Progenitor cell of endocrine pancreas (in vitro differentiated cells): Measurements from ENCODE around the gene FANK1. TPM values are rescaled to one million over a fixed set of nuclear protein-coding genes. Genes with fewer than 3 reads are reported as not detected.
"Not testable (repeated sequence)": the region's sequence is repeated elsewhere in the genome, so short reads cannot be mapped to it uniquely, and the experiment has no call there.

ENCODE experiments used
- DNase-seq: peaks from one replicate; pipeline ENCODE4 v3.0.0; 2021; ENCODE audit warnings: low spot score; ENCODE audit not compliant: unreplicated experiment
- H3K27ac Mint-ChIP-seq: 2 replicates; pipeline ENCODE4 v1.8.0; 2021; ENCODE audit warnings: mild to moderate bottlenecking, moderate library complexity, mixed read lengths
- H3K27me3 Mint-ChIP-seq: 2 replicates; pipeline ENCODE4 v1.8.0; 2021; ENCODE audit warnings: mixed read lengths
- H3K36me3 Mint-ChIP-seq: 2 replicates; pipeline ENCODE4 v1.8.0; 2022; ENCODE audit warnings: mixed read lengths; ENCODE audit not compliant: insufficient read depth
- H3K4me1 Mint-ChIP-seq: 2 replicates; pipeline ENCODE4 v1.8.0; 2021; ENCODE audit warnings: low read depth, mixed read lengths
- H3K4me3 Mint-ChIP-seq: 2 replicates; pipeline ENCODE4 v1.8.0; 2021; ENCODE audit warnings: low read depth, mild to moderate bottlenecking, moderate library complexity, mixed read lengths
- H3K9me3 Mint-ChIP-seq: 2 replicates; pipeline ENCODE4 v1.8.0; 2021; ENCODE audit warnings: low read depth, mixed read lengths
- total RNA-seq: library from RNA; stranded (reverse); gene quantifications from 2 replicates; pipeline ENCODE4 v1.2.1, GENCODE V29; 2021
- TF ChIP-seq, protein P1 (sequence below): fragments of 200-600 bp; sonication (generic); IDR thresholded peaks from one replicate; pipeline ENCODE4 v1.5.0; 2021; ENCODE audit warnings: antibody characterized with exemption, mild to moderate bottlenecking; ENCODE audit not compliant: unreplicated experiment

The FANK1 gene
- total RNA-seq, 1 donor from 2014 or later: 3.2 TPM

DNA sequence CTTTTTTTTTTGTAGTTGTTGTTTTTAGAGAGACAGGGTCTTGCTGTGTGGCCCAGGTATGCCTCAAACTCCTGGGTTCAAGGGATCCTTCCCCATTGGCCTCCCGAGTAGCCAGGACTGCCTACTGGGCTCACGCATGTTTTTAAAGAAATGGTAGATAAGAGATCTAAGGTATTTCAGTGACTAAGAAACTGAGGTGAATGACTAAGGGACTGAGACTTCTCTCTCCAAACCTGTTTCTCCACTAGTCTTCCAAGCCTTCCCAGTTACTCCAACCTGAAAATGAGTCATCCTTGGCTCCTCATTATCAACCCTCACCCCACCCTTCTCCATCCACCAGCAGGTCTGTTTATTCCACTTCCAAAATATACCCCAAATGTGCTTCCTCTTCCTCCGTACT is 4.6 kb downstream of the FANK1 start:
- DNase-seq, H3K4me1 Mint-ChIP-seq, H3K36me3 Mint-ChIP-seq, H3K9me3 Mint-ChIP-seq, H3K4me3 Mint-ChIP-seq, H3K27ac Mint-ChIP-seq: not testable (repeated sequence)
- H3K27me3 Mint-ChIP-seq: peaks cover 73% of the 10 kb centered on the region

DNA sequence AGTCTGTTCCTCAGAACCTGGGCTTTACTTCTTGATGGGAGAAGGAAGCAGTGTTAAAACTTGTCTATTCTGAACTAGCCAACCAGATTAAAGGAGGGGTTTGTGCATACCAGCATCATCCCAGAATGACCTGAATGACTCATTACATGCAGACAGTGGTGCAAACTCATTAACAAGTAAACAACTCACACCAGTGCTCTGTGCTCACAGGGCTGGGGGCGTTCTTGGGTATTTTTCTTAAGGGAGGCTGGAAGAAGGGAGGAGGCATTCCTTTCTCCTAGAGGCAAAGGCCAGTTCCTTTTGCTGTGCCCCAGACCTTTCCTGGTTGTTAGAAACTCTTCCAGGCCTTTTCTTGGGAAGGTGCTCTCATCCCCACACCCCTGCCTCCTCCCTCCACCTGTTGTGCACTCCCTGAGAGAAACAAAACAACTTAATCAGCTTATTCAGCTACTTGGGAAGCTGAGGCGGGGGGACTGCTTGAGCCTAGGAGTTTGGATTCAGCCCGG is 6.8 kb downstream of the FANK1 start:
- peaks cover 81% of the 10 kb centered on the region for H3K27me3 Mint-ChIP-seq
- not testable (repeated sequence) for H3K4me3 Mint-ChIP-seq, H3K4me1 Mint-ChIP-seq, H3K36me3 Mint-ChIP-seq, H3K9me3 Mint-ChIP-seq, DNase-seq, H3K27ac Mint-ChIP-seq

DNA sequence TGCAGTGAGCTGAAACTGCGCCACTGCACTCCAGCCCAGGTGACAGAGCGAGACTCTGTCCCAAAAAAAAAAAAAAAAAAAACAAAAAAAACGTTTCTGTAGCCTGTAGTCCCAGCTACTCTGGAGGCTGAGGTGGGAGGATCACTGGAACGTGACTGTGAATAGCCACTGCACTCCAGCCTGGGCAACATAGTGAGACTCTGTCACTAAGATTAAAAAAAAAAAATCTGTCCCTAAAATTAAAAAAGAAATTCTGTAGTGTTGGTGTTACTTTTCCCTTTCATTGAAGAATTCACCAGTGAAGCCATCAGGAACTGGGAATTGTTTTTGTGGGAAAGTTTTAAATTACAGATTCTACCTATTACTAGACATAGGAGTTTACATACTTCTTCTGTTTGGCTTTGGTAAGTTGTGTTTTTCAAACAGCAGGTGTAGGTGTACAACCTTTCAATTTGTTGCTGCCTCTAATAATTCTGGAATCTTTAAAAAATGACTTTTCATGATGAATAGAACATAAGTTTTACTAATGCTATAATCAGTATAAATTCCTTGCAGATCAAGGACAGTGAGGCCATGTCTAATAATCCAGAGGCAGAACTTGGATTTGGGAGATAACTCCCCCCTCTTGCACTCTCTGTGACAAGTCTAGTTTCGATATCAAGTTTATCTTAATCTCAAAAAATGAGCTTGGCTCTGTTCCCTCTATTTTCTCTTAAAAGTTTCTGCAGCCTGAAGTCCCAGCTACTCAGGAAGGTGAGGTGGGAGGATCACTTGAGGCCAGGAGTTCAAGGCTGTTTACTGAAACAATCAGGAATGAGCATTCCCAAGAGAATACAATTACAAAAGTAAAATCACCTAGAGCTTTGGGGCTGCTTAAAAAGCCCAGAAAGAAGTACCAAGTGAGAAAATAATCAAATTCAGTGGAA is 9.0 kb downstream of the FANK1 start:
- H3K9me3 Mint-ChIP-seq, H3K27ac Mint-ChIP-seq: not testable (repeated sequence)

DNA sequence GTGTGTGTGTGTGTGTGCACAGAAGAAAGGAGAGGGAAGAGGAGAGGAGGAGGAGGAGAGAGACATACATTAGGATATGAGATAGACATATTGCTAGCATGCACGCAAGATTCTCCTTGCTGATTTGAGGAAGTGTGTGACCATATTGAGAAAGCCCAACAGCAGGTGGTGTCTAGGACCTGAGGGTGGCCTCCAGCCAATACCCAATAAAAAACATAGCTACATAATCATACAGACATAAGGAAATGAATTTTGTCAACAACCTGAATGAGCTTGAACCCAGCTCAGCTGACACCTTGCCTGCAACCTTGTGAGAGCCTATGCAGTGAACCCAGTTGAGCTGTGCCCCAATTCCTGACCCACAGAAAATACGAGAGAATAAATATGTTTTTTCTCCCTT is 11.2 kb downstream of the FANK1 start:
- H3K4me3 Mint-ChIP-seq, H3K9me3 Mint-ChIP-seq, H3K36me3 Mint-ChIP-seq, H3K27ac Mint-ChIP-seq, DNase-seq: not testable (repeated sequence)
- peaks cover 12% of the 10 kb centered on the region for H3K4me1 Mint-ChIP-seq
- peaks cover 87% of the 10 kb centered on the region for H3K27me3 Mint-ChIP-seq

More for the DNA sequence above, 9.0 kb downstream of the FANK1 start:
- not testable (repeated sequence) for H3K4me3 Mint-ChIP-seq, H3K4me1 Mint-ChIP-seq, DNase-seq, H3K36me3 Mint-ChIP-seq
- peaks cover 86% of the 10 kb centered on the region for H3K27me3 Mint-ChIP-seq

DNA sequence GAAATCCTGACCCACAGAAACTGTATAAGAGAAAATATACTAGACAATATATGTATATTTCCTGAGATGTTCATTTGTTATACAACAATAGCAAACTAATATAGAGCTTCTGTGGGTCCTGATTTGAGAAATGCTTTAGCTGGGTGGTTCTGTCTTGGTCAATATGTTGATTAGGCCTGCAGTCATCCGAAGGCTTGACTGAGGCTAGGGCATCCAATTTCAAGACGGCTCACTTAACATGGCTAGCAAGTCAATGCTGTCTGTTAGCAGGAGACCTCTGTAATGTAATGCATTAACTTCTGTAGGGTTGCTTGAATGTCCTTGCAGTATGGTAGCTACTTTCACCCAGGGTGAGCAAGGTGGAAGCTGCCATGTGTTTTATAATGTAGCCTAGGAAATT is 12.4 kb downstream of the FANK1 start:
- not testable (repeated sequence) for DNase-seq, H3K4me3 Mint-ChIP-seq, H3K36me3 Mint-ChIP-seq

DNA sequence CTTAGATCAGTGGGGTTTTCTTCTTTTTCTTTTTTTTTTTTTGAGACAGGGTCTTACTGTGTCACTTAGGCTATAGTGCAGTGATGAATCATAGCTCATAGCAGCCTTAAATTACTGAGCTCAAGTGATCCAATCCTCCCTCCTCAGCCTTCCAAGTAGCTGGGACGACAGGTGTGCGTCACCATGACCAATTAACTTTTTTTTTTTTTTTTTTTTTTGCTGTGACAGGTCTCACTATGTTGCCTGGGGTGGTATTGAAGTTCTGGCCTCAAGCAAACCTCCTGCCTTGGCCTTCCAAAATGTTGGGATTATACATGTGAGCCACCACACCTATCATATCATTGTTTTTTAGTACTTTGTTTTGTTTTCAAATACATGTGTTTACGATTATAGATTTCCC is 13.1 kb downstream of the FANK1 start:
- H3K27me3 Mint-ChIP-seq: peaks cover 91% of the 10 kb centered on the region
- not testable (repeated sequence) for H3K4me3 Mint-ChIP-seq, H3K27ac Mint-ChIP-seq, DNase-seq, H3K36me3 Mint-ChIP-seq, H3K9me3 Mint-ChIP-seq
- H3K4me1 Mint-ChIP-seq: peaks cover 17% of the 10 kb centered on the region

More for the DNA sequence above, 12.4 kb downstream of the FANK1 start:
- Mint-ChIP-seq H3K27me3 (peaks cover 91% of the 10 kb centered on the region), H3K4me1 (peaks cover 17% of the 10 kb centered on the region)
- not testable (repeated sequence) for H3K9me3 Mint-ChIP-seq, H3K27ac Mint-ChIP-seq

DNA sequence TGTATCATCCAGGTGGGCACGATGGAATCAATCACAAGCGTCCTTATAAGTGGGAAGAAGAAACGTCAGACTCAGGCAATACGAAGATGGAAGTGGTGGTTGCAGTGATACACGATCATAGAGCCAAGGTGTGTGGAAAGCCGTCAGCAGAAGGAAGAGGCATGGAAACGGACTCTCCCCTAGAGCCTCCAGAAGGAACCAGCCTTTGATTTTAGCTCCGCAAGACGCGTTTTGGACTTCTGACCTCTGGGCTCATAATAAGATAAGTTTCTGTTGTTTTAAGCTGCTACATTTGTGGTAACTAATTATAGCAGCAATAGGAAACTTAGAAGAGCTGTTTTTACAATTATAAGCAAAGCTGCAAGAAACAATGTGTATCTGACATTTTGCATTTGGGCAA is 14.8 kb downstream of the FANK1 start:
- no peak overlapping the region for H3K27ac Mint-ChIP-seq
- H3K4me1 Mint-ChIP-seq: peaks cover 17% of the 10 kb centered on the region
- peaks cover 93% of the 10 kb centered on the region for H3K27me3 Mint-ChIP-seq
- TF ChIP-seq, protein P1, sequence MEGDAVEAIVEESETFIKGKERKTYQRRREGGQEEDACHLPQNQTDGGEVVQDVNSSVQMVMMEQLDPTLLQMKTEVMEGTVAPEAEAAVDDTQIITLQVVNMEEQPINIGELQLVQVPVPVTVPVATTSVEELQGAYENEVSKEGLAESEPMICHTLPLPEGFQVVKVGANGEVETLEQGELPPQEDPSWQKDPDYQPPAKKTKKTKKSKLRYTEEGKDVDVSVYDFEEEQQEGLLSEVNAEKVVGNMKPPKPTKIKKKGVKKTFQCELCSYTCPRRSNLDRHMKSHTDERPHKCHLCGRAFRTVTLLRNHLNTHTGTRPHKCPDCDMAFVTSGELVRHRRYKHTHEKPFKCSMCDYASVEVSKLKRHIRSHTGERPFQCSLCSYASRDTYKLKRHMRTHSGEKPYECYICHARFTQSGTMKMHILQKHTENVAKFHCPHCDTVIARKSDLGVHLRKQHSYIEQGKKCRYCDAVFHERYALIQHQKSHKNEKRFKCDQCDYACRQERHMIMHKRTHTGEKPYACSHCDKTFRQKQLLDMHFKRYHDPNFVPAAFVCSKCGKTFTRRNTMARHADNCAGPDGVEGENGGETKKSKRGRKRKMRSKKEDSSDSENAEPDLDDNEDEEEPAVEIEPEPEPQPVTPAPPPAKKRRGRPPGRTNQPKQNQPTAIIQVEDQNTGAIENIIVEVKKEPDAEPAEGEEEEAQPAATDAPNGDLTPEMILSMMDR: no peak
- H3K4me3 Mint-ChIP-seq: no peak overlapping the region
- H3K36me3 Mint-ChIP-seq: peaks cover 2% of the 10 kb centered on the region
- H3K9me3 Mint-ChIP-seq: no peaks in the 10 kb centered on the region
- no peak for DNase-seq

DNA sequence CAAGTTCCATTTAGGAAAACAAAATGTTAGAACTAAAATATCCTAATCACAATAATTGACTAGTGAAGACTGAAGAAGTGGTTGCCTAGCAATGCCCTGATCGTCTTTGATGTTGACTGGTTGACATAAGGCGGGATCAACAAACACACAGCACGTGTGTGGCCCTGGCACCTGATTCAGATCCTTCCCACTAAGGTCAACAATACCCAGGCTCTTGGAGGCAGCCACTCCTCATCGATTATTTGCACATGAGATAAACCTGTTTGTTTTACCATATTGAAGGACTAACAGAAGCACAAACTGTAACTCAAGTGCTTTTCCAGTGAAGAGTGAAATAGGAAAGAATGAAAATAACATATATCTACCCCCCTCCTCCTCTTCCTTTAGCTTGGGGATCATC is 15.6 kb downstream of the FANK1 start:
- Mint-ChIP-seq H3K36me3 (peaks cover 2% of the 10 kb centered on the region), H3K9me3 (no peaks in the 10 kb centered on the region), H3K27ac (no peak overlapping the region), H3K4me1 (peaks cover 17% of the 10 kb centered on the region), H3K27me3 (peaks cover 94% of the 10 kb centered on the region), H3K4me3 (no peak overlapping the region)
- DNase-seq: peak; percentile 26
- TF ChIP-seq, protein P1: no peak

DNA sequence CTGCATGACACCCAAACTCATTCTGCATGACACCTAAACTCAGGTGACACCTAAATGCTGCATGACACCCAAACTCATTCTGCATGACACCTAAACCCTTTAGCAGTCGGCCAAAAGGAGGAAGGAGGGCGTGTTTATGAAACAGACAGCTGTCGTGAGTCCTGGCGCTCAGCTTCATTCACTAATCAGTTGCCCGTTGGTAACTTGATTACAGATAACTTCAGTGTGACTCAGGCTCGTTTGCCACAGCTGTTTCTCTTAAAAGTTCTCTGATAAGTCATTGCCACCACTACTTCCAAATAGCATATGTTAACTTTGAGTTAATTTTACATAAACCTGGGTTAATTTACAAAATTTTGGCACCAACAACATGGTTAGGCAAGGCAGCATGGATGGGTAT is 16.9 kb downstream of the FANK1 start:
- not testable (repeated sequence) for H3K27ac Mint-ChIP-seq, H3K4me3 Mint-ChIP-seq, DNase-seq, H3K36me3 Mint-ChIP-seq, H3K9me3 Mint-ChIP-seq
- Mint-ChIP-seq H3K4me1 (peaks cover 17% of the 10 kb centered on the region), H3K27me3 (peaks cover 95% of the 10 kb centered on the region)
